Endothelial cell of hepatic sinusoid (primary cell): ENCODE results near the gene TMEM272.

ENCODE experiments used
- in situ Hi-C: cut with HindIII; loops from 2 replicates; pipeline ENCODE4 v1.10.0; 2017; ENCODE audit warnings: low sequenced_read_pairs

TMEM272 gene

DNA sequence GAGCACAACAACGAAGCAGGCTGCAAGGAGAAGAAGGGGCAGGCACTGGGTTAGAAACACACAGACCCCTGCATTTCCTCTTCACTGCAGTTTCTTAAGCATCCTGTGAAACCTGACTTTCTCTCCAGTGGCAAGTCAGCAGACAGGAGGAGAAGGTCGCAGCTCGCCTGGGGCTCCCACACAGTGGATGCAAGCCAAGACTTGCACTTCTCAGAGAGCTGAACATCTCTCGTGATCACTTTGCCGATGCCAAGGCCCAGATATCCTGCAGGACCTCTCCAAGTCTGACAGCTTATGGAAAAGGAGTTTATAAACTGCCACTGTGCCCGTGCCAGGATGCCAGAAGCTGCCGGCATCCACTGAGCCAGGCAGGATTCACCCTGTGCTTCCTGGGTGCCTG lies 18.4 kb downstream of the TMEM272 start:
- in situ Hi-C loops: loop anchor here (5.0 kb wide), 1 partner anchor 46 kb away; no protein-coding TSS in a partner anchor

DNA sequence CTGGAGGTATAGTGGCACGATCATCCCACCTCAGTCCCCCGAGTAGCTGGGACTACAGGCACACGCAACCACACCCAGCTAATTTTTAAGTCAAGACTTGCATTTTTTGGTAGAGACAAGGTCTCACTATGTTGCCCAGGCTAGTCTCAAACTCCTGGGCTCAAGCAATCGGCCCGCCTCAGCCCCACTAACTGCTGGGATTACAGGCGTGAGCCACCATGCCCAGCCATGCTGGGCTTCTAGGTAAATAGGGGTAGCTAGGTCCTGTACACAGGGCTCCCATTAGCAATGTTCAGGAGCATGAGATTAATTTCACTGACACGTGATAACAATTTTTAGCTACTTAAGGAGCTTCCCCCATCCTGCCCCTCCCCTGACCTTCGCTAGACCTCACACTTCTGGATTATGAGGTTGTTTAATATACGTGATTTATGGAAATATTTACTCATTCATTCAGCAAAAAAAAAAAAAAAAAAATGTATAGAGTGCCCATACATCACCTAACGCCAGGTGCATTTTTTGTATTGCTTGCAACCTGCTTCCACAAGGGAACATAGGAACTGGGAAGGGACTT lies 19.2 kb downstream of the TMEM272 start:
- in situ Hi-C loops: loop anchor here (5.0 kb wide), 1 partner anchor 47 kb away; no protein-coding TSS in a partner anchor

DNA sequence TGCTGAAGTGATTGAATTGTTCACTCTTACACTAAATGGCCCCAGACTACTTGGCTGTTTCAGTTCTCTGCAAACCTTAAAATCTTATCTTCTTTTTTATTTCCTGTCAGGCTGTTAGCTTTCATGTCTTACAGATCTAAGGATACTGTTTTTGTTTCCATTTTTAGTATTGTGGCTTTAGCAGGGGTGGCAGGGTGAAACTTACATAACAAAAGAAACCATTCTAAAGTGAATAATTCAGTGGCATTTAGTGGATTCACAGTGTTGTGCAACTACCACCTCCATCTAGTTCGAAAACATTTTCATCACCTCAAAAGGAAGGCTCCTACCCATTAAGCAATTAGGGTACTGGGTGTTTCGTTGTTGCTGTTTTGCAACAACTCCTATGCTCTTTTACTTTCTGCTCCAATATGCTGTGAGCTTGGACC lies 19.8 kb downstream of the TMEM272 start:
- in situ Hi-C loops: loop anchor here (5.0 kb wide), 1 partner anchor 47 kb away; no protein-coding TSS in a partner anchor

DNA sequence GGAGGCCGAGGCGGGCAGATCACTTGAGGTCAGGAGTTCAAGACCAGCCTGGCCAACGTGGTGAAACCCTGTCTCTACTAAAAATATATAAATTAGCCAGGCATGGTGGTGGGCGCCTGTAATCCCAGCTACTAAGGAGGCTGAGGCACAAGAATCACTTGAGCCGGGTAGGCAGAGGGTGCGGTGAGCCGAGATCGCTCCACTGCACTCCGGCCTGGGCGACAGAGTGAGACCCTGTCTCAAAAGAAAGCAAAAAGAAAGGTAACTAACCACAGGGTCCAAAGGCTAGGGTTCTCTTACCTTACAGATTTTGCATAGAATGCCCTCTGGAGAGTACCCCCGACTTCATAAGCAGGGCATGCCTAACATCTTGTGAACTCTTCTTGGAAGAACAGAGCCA lies 20.3 kb downstream of the TMEM272 start:
- in situ Hi-C loops: loop anchor here (5.0 kb wide), 1 partner anchor 48 kb away; no protein-coding TSS in a partner anchor

- in situ Hi-C loops: no loop called here
These were observed 21.1 kb downstream of the TMEM272 start for GRCh38 chr13:51823863-51824262.

GRCh38 chr13:51823359-51823758 lies 21.6 kb downstream of the TMEM272 start:
- in situ Hi-C loops: no loop called here

- in situ Hi-C loops: no loop called here
These were observed 22.7 kb downstream of the TMEM272 start for GRCh38 chr13:51822106-51822815.

DNA sequence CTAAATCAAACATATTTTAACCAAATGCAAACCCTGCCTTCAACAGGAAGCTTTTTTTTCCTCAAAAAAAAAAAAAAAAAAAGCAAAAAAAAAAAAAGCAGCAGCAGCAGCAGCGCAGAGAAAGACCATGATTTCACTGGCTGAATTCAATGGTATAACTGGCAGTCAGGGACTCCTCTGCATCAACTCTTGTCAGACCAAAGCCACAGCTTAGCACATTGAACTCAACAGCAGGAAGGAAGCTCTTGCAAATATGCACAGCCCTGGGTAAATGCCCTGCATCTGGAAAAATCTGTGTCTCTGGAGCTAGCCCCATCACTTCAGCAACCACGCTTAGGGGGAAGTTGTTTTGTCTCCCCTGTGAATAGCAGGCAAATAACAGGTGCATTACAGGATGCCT lies 23.4 kb downstream of the TMEM272 start:
- in situ Hi-C loops: no loop called here

DNA sequence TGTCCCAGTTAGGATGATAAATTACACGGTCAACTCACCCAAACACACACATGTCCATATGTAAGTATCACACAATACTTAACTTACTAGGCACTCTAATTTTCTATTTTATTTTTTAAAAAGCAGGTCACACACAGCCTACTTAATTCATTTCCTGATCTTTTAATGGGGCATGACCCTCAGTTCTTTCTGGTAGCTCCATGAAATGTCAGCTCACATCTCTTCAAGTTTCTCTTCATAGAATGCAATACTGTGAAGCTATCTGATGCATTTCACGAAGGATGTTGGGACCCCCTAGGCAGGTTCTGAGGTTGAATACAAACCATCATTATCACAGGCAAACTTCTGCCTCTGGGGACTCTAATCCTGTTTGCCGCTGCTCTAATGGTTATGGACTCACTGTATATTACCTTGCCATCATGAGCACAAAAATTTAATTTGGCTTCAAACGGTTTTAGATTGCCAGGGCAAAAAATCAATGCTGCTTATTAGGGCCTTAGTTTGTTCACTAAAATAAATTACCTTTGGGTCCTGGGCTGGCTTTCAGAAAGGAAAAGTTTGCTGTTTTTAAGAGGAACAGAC lies 24.9 kb downstream of the TMEM272 start:
- in situ Hi-C loops: no loop called here

DNA sequence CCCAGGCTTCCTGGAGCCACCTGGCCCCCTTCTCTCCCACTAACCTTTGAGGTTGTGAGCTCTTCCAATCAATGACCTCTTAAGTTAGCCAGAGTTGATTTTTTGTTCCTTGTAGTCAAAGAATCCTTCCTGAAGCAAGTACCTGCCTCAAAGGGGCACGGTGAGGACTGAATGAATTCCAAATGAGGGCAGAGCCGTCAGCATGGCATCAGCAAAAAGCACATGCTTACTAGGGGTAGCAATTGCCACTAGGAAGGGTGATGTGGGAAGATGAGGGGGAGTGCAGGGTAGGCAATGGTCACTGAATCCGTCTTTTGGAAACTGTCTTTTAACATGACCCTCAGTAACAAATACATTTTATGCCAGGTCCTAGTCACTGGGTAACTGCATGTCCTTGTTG lies 25.4 kb downstream of the TMEM272 start:
- in situ Hi-C loops: no loop called here

DNA sequence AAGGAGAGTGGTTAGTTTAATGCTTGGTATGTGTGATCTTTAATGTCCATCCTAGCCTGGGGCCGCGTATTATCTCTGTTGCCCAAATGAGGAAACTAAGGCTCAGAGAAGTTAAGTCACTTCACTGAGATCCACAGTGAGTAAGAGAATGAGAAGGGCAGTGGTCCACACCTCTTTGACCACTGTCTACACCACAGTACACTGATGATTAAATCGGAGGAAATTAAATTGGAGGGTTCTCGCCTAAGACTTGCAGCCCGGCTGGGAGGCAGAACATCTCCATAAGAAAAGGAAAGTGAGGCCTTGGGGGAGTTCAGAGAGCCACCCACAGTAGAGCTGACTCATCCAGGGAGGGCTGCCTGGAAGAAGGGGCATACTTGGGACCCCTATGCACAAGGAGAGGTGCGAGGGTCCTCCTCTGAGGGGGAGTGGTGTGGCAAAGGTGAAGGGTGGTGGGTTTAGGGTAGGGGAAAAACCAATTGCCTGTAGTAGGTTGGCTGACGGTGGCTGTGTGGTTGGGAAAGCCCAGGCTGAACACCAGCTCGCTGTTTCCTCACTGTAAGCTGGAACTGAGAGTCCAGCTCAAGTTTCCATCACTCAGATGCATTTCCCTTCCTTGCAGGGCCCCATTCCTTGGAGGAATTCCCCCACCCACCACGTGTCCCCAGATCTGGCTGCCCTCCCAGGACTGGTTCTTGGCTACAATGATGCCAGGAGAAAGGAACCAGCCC lies 26.0 kb downstream of the TMEM272 start:
- in situ Hi-C loops: no loop called here

DNA sequence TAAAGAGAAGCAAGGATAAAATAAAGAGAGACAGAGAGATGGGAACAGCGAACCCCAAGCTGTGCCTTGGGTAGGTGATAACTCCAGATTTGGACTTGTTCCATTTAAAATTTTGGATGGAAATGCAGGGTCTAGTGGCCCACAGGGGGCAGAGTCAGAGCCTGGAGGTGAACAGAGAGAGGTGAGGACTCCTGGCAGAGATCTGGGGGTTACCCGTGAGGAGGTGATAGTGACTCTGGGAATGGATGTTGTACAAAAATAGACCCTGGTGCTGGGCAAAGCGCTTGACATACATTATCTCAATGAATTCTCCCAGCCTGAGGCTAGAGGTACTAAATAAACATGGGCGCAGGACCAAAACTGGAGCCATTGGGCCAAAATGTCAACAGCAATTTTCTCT lies 26.7 kb downstream of the TMEM272 start:
- in situ Hi-C loops: no loop called here

GRCh38 chr13:51817717-51818116 lies 27.3 kb downstream of the TMEM272 start:
- in situ Hi-C loops: no loop called here

DNA sequence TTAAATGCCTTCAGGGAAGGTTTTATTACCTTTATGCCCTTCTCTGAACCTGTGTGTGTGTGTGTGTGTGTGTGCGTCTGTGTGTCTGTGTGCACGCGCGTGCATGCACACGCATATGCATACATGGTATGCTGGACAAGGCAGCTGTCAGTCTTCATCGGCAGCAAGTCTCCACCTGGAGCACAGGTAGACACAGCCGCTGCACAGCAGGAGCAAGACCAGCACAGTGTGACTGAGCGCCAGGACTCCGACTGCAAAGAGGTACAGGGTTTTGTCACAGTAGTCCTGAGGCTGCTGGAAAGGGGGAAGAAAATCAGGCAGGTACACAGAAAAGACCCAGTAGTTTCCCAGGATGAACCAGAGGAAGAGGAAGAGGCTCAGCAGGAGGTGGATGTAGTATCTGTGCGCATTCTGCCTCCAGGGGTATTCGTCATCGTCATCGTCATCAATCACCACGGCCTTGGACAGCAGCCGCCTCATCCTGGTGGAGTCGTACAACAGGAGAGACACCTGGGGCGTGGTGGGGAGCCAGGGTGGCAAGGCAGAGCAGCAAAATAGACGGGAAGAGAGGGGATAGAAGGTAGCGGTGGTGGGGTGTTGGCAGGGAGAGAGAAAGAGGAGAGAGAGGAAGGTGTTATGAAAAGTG lies 28.2 kb downstream of the TMEM272 start:
- in situ Hi-C loops: no loop called here

DNA sequence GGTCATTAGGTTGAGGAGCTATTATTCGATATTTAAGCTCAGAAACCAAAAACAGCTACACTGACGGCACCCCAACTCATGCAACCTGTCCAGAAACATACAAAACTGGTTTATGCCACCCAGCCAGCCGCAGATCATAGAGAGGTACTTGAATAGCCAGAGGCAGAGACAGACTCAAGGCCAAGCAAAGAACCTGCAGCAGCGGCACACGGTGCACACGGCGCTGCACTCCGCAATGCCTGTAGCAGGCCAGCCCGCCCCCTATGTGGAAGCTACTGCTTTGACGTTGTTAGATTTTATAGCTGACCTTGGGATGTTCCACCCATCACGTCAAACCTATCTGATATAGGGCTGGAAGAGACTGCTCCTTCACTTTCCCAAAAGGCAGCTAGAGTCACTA lies 29.1 kb downstream of the TMEM272 start:
- in situ Hi-C loops: no loop called here

GRCh38 chr13:51814825-51815650 lies 29.9 kb downstream of the TMEM272 start:
- in situ Hi-C loops: no loop called here

DNA sequence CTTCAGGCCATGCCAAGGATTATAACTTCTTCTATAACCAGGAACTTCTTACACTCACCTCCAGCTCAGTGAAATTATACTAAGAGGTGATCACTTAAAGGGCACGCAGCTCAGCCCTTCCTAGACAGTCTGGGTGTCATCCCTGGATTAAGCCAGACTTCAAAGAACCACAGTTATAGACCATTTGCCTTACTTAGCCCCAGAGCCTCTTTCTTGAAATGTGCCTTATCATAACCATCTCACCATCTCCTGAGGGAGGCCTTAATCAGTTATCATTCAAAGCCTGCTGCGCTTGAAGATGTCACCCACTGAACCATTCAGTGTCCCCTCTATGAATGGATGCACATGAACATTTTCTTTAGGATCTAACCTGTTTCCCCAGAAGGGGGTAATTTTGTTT lies 30.9 kb downstream of the TMEM272 start:
- in situ Hi-C loops: no loop called here

GRCh38 chr13:51811920-51812451 lies 33.0 kb downstream of the TMEM272 start:
- in situ Hi-C loops: no loop called here

GRCh38 chr13:51811046-51811445 lies 33.9 kb downstream of the TMEM272 start:
- in situ Hi-C loops: no loop called here

- in situ Hi-C loops: no loop called here
These were observed 36.2 kb downstream of the TMEM272 start for GRCh38 chr13:51808811-51809210.
